HG02763 (cell line): ENCODE measurements around the gene PHOX2B.
"Not testable (repeated sequence)": the region's sequence is repeated elsewhere in the genome, so short reads cannot be mapped to it uniquely, and the experiment has no call there.

Experiments used
- ATAC-seq: cut with Tn5 transposase; IDR thresholded peaks from one replicate; pipeline ENCODE4 v1.9.1; 2021; ENCODE audit warnings: mild to moderate bottlenecking, moderate library complexity; ENCODE audit not compliant: unreplicated experiment

PHOX2B gene

DNA sequence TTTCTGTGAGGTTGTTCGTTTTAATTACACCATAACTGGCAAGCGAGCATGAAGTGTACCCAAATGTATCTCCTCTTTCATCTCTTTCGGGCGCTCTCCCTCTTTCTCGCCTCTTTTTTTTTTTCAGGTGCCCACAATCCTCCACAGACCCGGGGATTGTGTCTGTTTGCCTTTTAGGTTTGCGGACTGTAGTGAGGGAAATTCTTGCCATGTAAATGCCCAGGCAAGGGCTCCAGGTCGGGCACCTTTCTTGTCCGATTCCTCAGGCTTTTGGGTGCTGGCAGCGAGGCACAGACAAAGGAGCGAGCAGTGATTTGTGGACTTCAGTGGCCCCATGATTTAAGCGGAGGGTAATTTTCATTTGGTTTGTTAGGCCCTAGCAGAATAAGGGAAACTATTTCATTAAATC, 1.1 kb upstream of the PHOX2B start:
- no peak for ATAC-seq

DNA sequence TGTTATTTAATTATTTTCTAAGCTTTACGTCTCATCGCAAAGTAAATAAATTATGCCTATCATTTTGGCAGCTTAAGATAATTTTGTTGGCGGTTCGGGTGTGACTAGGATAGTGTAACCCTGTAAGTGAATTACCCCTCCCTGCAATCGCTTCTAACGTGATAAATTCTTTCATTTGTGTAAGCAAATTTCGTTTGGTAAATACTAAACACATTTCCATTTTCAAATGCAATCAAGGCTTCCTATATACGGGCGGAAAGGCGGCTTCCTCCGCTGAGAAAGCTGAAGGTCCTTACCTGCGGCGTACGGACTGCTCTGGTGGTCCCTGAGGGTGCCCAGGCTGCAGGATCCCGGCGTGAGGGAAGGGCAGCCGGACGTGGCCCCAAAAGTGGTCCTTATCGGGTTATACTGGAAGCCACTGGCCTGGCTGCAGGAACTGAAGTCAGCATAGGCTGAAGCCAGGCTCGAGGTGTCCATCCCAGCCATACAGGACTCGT, 403 bp downstream of the PHOX2B start:
- ATAC-seq: no peak

DNA sequence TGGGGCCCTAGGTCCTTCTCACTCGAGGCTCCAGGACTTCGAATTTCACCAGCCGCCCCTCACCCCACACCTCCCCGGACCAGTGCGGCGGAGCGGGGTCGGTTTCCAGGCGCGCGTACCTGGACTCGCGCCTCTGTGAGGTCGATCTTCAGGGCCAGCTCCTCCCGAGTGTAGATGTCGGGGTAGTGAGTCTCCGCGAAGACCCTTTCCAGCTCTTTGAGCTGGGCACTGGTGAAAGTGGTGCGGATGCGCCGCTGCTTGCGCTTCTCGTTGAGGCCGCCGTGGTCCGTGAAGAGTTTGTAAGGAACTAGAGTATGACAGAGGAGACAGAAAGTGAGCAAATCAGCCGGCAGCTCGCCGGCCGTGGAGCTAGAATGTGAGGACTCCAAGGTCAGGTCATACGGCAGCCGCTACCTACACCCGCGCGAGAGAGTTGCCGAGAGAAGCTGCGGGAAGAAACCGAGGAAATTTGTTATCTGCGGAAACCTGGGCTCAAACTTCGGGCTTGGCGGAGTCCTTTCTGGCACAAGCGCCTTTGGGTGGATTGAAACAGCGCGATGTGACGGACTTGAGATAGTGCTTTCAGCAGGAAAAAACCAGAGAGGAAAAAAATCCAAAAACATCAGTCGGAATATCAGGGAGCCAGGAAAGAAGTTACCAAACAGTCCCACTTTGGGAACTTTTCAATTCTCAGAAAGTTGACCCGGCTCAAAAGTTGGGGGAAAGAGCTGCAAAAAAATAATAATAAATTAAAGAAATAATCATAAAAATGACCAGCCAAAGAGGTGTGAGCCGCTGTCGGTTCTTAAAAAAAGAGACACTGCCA, 1.1 kb downstream of the PHOX2B start:
- no peak for ATAC-seq

DNA sequence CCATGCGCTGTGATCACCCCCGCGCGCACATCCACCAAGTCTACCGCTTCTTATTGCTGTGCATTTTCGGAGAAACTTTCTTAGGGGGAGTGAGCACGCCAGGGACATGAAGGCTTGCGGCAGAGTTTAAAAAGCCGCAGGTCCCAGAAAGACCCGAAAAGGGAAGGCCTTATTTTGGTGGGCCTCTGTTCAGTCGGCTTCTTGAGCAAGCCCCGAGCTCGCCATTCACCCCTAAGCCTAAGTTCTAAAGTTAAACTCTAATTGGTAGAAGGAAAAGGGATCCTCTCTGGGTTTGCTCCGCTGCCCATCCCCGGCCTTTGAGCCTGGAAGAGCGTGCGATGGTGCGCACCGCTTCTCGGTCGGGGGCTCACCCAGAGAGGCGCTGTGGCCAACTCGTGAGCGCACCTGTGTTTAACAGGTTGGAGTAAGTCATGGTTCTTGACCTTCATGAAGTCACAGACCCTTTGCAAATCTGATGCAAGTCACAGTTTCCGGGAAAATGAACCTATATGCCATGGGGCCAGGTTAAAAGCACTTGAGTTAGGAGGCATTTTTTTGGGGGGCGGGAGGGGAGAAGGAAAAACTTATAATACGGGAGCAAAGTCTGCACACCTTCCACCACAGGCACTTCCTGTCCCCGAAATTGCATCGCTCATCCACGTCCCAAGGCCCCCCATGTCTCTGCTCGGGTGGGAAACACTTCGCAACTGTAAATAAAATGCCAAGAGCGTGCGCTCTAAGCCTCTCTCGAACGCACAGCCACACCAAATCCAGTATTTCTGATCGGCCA, 1.9 kb downstream of the PHOX2B start:
- no peak for ATAC-seq

DNA sequence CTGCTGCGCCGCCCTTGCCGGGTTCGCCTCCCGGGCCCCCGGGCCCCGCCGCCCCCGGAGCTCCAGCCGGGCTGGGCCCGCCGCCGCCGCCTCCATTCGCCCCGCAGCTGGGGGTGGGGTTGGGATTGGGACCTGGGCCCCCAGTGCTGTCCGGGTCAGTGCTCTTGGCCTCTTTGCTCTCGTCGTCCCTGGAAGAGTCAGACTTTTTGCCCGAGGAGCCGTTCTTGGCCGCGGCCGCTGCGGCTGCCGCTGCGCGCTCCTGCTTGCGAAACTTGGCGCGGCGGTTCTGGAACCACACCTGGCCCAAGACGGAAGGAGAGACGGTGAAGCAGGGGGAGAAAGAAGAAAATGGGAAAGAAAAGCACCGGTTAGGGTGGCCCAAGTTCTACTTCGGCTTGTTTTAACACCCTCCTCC, 2.5 kb downstream of the PHOX2B start:
- no peak for ATAC-seq

DNA sequence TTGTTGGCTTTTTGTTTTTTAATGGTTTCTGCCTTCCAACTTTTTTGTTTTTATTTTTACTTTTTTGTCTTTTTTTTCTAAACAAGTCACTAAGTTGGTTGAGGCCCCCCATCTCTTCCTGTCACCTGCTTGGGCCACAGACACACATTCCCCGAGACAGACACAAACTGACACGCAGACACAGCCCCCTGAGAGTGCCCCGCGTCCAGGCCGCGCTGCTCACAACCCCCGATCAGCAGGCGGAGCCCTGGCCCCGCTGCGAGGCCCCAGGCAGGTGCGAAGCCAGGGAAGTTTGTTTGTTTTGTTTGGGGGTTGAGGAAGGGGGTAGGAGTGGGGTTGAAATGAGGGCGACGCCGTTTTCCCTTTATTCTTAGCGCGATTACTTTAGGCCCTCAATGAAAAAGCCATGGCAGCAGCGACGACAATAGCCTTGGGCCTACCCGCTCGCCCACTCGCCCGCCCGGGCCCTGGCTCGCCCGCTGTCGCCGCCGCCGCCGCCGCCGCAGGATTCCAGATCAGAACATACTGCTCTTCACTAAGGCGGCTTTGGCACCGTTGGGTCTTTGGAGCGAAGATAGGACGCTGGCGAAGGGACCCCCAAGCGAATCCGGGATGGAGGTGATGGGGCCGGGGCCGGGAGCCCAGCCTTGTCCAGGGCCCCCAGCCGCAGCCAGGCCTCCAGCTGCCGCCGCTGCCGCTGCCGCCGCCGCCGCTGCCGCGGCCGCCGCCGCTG, 3.1 kb downstream of the PHOX2B start:
- no peak for ATAC-seq

DNA sequence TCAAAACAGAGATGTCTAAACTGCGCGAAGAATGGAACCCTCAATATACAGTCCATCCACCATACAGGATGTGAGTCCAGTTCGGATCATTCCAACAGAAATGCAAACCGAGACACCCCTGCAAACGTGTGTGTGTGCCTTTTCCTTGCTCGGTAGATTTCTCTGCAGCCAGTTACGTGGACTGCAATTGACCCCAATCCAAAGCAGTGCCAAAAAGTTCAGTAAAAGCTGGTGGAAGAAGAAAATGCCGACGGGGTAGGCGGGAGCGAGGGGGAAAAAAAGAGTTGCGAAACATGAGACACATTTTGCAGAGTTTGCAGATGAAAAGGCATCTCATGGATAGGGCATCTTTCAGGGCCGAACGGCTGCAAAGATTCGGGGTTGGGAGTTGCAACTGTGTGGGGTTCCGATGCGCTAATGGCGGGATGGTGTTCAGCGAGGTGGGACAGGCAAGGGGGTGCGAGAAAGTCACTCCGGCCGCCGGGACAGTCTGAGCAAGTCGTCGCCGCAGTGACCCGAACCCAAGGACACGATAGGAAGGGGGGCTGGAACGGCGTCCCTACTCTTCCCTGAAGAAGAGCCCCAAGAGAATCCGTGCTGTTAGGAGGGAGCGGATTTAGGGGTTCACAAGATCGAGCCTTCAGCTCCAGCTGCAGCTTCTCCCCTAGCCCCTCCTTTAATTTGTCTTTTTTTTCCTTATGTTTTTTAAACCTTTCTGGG, 3.8 kb downstream of the PHOX2B start:
- no peak for ATAC-seq

DNA sequence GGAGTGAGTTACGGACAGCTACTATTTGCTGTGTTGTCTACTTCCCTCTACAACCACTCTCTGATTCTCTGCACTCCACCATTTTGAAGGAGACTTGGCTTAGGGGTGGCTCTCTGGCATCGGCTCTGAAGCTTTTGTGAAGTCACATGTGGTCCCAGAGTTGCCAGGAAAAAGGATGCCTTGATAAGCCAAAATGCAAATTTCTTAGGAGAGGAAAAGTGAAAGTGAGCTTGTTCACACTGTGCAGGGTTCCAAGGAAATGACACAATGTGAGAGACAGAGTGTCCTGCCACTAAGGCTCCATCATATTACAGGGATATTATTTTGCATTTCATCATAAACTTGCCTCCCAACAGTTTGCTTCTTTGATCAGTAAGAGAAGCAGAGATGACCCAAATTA, 7.2 kb downstream of the PHOX2B start:
- ATAC-seq: no peak

DNA sequence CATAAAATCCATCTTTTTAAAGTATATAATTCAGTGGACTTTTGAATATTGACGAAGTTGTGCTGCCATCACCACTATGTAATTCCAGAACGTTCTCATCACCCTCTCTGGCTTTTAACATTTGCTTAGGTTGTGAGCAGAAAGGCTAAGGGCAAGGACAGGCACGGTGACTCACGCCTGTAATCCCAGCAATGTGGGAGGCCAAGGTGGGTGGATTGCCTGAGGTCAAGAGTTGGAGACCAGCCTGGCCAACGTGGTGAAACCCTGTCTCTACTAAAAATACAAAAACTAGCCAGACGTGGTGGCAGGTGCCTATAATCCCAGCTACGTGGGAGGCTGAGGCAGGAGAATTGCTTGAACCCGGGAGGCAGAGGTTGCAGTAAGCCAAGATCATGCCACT, 11.0 kb downstream of the PHOX2B start:
- not testable (repeated sequence) for ATAC-seq

DNA sequence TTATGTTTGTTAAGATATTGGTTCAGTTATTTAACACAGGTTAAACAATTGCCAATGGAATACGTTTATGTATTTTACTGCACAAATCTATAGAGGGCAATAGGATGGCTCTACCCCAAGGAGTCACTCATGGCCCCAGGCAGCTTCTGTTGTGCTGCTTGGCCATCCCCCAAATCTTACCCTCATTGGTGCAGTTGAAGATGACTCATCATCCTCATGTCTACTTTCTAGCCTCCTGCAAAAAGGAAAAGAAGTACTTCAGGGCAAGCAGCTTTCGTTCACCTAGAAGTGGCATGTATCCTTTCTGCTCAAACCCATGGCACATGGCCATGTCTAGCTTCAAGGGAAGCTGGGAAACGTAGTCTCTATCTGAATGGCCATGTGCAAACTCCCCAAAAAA, 14.2 kb downstream of the PHOX2B start:
- no peak for ATAC-seq

DNA sequence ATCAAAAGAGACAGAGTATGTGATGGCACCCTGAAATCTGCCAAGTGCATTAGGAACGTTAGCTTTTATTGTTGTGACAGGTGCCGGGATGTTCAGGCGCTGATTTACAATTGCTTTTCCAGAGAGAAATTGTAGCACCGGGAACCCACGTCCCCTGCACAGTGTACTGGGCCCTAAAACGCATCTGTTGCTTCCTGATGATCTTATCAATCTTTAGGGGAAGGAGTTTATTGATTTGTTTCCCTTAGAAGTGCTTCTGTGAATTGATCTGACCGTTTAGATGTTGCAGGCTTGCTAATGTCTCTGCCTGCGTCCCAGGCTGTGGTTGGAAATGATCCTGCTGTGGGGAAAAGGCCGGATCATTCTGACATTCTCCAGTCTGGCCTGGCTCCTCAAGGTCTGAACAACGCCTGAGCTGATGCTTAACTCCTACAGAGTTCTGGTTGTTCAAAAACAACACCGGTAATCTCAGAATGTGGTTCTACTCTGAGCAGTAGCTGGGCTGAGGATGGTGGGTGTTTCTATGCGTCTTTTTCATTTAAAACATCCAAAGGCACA, 16.9 kb downstream of the PHOX2B start:
- ATAC-seq: no peak

DNA sequence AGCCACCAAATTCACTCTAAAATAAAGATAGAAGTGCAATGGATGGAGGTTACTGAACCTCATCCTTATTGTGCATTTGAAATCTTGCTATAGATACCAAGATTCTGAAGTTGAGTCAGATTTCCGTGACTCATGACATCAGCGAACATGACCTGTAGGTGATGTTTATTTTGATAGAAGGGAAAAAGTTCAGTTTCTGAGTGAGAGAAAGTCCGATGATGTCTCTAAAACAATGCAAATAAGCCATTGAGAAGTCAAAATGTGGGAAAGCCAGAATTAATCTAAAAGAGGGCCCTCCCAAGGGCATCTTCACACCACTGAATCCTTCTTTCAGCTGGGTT, 20.0 kb downstream of the PHOX2B start:
- no peak for ATAC-seq

DNA sequence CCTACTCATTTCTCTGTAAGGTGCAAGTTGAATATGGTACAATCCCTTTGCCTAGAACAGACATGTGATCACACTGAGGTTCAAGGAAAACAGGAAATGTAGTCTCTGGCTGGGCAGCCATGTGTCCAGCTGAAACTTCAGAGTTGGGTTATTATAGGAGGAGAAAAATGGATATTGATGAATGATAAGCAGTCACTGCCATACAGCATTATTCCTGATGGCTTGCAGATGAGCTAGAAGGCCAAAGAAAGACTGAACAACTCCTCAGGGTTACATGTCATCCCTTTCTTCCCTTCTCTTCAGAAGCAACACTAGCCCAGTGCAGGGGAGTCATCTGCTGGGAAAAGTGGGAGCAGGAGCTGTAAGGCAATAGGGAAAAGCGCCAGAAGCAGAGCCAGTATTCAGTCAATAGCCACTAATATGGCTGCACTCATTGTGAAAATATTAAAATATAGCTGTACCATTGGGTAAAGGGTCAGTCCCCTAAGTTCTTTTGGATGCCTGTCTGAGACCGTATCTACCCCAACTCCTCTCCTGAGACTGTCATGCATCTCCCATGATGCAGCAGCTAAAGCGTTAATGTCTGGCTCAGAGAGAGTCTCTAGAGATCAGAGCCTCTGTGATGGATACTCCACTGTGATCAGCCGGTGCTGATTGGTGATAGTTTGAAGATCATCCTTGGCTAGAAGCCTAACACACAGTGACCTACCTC, 20.5 kb downstream of the PHOX2B start:
- ATAC-seq: no peak

DNA sequence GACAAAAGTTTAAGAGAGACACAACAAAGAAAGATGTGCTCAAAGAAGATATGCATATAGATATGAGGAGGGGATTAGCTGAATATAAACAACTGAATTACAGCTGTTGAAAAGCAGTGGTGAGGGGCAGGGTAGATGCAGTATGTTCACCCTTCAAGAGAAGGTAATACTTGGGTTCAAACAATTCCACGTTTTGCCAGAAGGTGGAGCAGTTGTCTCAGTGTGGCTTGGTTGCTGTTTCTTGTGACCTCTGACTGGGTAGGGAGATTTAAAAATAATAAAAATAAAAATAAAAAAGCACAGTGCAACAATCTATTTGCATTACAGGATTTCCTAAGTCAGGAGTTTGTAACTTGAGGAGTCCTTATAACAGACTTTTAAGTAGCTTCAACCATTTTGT, 23.3 kb downstream of the PHOX2B start:
- ATAC-seq: no peak

DNA sequence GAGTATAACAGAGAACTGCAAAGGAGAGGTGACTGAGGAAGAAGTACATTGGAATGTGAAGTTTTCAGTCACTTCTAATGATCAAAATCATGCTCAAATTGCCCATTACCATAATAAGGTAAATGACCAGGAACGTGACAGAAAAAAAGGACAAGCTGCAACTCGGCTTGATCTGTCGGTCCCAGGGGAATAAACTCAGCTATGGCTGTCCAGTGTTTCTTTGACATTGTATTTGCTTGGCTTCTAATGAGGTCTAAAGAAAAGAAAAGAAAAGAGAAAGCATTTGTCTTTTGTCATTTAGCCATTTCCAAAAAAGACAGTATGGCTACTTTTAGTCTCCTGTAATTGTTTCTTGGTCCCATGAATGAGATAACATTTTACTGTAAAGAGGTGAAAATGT, 25.2 kb downstream of the PHOX2B start:
- ATAC-seq: no peak

DNA sequence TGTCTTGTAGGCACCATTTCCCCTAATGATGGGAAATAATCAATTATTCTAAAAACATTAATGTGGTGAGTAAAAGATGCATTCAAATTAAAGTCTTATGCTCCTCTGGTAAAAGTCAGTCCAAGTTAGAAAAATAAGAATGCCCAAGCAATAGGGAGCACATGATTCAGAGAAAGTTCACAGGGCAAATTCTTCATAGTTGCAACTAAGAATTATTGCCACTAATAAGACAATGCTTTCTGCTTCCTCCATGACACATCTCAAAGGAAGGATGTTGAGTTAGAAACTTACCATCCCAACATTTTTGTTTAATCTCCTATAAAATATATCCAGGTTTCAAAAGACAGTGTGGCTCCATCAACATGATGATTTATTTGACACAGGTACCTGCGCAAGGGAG, 26.3 kb downstream of the PHOX2B start:
- no peak for ATAC-seq

DNA sequence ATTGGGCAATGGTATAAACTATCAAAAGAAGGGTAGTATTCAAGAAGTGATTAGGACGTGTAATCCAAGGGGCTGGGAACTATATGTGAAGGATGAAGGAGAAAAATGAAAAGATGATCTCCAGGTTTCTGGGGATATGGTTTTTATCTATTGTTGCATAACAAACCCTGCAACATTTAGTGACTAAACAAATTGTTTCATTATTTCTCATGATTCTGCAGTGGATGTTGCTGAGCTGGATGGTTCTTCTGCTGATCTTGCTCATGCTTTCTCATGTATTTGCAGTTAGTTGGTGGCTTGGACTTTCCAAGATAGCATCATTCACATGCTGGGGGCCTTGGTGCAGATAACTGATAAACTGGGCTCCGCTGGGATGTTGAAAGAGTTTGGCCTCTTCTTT, 29.1 kb downstream of the PHOX2B start:
- ATAC-seq: no peak

DNA sequence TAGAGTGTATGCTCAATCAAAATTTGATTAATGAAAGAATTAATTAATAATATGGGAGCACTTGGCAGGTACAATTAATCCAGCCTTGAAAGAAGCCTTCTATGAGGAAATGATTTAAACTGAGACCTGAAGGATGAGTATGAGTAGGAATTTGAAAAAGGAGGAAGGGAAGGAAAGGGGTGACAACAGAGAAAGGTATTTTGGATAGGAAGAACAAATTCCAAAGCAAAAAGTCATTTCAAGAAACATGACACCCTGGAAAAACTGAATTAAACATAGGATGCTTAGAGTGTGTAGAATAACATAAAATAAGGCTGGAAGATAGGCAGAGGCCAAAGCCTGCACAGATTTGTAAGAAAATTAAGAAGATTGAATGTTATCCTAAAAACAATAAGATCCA, 29.6 kb downstream of the PHOX2B start:
- ATAC-seq: no peak

DNA sequence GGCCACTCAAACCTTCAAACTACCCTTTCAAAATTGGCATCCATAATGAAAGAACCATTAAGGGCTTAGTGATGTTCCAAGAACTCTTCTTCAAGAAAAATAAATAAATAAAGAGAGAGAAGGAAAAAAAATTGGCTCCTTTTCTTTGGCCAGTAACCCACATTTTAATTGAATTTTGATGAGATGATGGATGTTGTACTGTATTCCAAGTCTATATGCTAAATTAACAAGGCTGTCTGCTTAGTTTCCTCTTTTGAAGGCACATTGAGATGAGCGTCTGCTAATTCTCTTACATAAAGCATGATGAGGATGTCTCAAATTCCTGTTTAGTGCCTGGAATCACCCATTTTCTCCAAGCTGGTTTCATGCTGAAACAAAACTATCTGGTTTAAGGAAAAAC, 33.4 kb downstream of the PHOX2B start:
- no peak for ATAC-seq
